B cell (primary cell): ENCODE measurements around the gene NCLN.

Source experiments
- CTCF ChIP-seq: fragments of 200-600 bp; IDR thresholded peaks from one replicate; pipeline ENCODE4 v1.8.0; 2022; ENCODE audit warnings: antibody characterized with exemption, mild to moderate bottlenecking
- EZH2 ChIP-seq: IDR thresholded peaks from 2 replicates; pipeline ENCODE4 v1.6.1; 2012; ENCODE audit warnings: borderline replicate concordance, low read depth, mild to moderate bottlenecking, moderate library complexity, low read length; ENCODE audit not compliant: insufficient read depth, poor library complexity, severe bottlenecking

- TF ChIP-seq CTCF: no peak
- no peak for TF ChIP-seq EZH2
Measured at GRCh38 chr19:3160219-3160618, 25.5 kb upstream of the NCLN start.
